CD4-positive, alpha-beta T cell treated with Interleukin-1 beta for 1 hour (primary cell): ENCODE results near the gene DNAJB8.
A peak's percentile ranks its signal among the peaks of the same experiment; 100 is the strongest.

Experiments used
- DNase-seq, 2 donors: peaks; one replicate each; pipeline ENCODE4 v3.0.0-alpha.2; 2020 to 2022

The DNAJB8 gene

GRCh38 chr3:128424508-128425069 lies 42.1 kb downstream of the DNAJB8 start:
- DNase-seq = no peak

GRCh38 chr3:128423525-128424147 lies 43.1 kb downstream of the DNAJB8 start:
- DNase-seq = no peak

GRCh38 chr3:128422762-128423524 lies 43.7 kb downstream of the DNAJB8 start:
- DNase-seq = no peak

GRCh38 chr3:128421966-128422365 lies 44.7 kb downstream of the DNAJB8 start:
- no peak for DNase-seq

GRCh38 chr3:128421439-128421836 lies 45.3 kb downstream of the DNAJB8 start:
- DNase-seq = no peak

- no peak for DNase-seq
Observed at GRCh38 chr3:128420720-128421438, 45.8 kb downstream of the DNAJB8 start.

- DNase-seq = no peak
Observed at GRCh38 chr3:128420289-128420688, 46.4 kb downstream of the DNAJB8 start.

- no peak for DNase-seq
Observed at GRCh38 chr3:128419311-128419710, 47.4 kb downstream of the DNAJB8 start.

- DNase-seq = no peak
Observed at GRCh38 chr3:128418900-128419299, 47.8 kb downstream of the DNAJB8 start.

- DNase-seq = peak in 1 of 2 donors; percentile 54
Observed at GRCh38 chr3:128416578-128417211, 50.0 kb downstream of the DNAJB8 start.

- DNase-seq = peak in 1 of 2 donors; percentile 24
Observed at GRCh38 chr3:128415773-128416577, 50.7 kb downstream of the DNAJB8 start.

- DNase-seq = peak in 1 of 2 donors; percentile 26
Observed at GRCh38 chr3:128415200-128415772, 51.4 kb downstream of the DNAJB8 start.

- DNase-seq = no peak
Observed at GRCh38 chr3:128413413-128414205, 53.1 kb downstream of the DNAJB8 start.

GRCh38 chr3:128413003-128413370 lies 53.7 kb downstream of the DNAJB8 start:
- no peak for DNase-seq
